Stimulated activated CD8-positive, alpha-beta memory T cell treated with anti-CD3 and anti-CD28 coated beads, Interleukin-4, amount 100 ng/mL, for 4 hours (primary cell): ENCODE measurements around the gene IGFBPL1.
"Not testable (repeated sequence)": the region's sequence is repeated elsewhere in the genome, so short reads cannot be mapped to it uniquely, and the experiment has no call there.

Experiments used
- DNase-seq, 2 donors: peaks; one replicate each; pipeline ENCODE4 v3.0.0-alpha.2; 2020; ENCODE audit warnings: low read depth in 2 of 2, low spot score in 1 of 2

The IGFBPL1 gene

GRCh38 chr9:38399191-38399590 is 25.1 kb downstream of the IGFBPL1 start:
- DNase-seq = not testable (repeated sequence)

- DNase-seq = no peak
Observed at GRCh38 chr9:38396371-38396671, 27.9 kb downstream of the IGFBPL1 start.

DNA sequence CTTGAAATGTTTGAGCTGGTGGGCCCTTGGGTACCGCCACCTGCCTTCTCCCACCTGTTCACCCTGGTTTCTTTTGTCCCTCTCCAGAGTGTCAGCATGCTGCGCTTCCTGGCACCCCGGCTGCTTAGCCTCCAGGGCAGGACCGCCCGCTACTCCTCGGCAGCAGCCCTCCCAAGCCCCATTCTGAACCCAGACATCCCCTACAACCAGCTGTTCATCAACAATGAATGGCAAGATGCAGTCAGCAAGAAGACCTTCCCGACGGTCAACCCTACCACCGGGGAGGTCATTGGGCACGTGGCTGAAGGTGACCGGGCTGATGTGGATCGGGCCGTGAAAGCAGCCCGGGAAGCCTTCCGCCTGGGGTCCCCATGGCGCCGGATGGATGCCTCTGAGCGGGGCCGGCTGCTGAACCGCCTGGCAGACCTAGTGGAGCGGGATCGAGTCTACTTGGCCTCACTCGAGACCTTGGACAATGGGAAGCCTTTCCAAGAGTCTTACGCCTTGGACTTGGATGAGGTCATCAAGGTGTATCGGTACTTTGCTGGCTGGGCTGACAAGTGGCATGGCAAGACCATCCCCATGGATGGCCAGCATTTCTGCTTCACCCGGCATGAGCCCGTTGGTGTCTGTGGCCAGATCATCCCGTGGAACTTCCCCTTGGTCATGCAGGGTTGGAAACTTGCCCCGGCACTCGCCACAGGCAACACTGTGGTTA is 28.4 kb downstream of the IGFBPL1 start:
- no peak for DNase-seq

DNA sequence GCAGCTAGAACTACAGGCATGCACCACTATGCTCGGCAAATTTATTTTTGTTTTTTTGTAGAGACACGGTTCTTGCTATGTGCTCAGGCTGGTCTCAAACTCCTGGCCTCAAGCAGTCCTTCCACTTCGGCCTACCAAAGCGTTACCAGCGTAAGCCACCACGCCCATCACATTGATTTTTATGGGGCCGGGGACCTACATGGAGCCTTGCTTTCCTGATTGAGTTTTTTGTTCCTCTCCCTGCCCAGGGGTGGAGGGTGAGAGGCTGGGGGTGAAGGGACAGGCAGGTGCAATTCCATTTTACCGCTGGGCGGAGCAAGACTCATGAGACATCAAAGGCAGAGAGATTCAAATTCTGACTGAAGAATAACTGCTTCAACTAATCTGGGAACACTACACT is 29.8 kb downstream of the IGFBPL1 start:
- DNase-seq = no peak

- DNase-seq = no peak
Observed at GRCh38 chr9:38393128-38393796, 31.0 kb downstream of the IGFBPL1 start.

- DNase-seq = peak; percentile 11 to 57
Observed at GRCh38 chr9:38392235-38393127, 31.8 kb downstream of the IGFBPL1 start, which contains the start of gene ALDH1B1. Gene ALDH1B1, plus strand, starts transcription at chr9:38392702. Its CDS starts 3,047 bp downstream, at chr9:38395749.

DNA sequence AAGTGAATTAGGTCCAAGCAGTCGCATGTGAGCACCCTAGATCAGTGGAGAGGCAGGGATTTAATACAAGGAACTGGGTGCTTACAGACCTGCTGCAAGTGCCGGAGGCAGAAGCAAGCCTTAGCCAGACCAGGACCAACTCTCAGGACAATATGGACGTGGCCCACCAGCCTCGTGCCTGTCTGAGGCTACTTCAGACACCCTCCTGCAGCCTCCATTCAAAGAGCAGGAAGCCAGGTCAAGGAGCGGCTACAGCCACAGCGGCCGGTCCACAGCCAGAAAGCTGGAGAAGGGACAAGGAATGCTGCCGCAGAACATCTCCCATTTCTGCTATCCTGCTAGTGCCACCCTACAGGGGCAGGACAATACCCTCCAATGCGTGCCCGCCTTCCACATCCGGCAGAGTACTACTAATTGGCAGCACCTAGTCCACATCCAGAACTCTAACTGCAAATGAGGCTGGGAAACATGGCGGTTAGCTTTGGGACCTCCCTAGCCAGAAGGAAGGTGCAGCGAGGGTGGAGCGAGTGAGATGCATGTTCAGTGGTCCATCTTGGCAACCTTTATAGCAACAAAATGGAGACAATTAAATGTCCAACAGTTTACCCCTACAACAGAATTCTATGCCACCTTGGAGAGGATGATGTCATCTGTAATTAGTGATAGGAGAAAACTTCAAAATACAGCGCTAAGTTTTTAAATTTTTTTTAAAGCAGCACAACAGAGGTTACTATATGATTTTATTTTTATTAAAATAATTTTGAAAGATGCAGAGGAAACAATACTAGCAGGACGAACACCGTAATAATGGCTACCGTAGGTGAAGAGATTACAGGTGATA is 32.8 kb downstream of the IGFBPL1 start:
- no peak for DNase-seq

GRCh38 chr9:38390851-38391250 is 33.4 kb downstream of the IGFBPL1 start:
- DNase-seq = no peak

DNA sequence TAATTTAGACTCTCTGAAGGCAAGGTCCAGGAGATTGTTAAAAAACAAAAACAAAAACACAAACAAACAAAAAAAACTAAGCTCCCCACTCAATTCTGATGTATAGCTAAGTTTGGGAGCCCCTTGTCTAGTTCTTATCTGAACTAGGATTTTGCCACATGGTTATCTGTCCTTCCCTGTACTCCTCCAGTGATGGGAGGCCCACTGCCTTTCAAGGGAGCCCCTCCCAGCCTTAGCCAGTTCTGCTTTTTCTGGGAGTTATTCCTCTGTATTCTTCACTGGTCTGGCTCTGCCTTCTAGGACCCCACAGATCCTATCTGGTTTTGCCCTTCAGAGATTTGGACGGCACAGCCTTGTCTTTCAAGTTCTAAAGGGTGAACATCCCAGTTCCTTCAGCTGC is 33.8 kb downstream of the IGFBPL1 start:
- DNase-seq = no peak

GRCh38 chr9:38389313-38389712 is 34.9 kb downstream of the IGFBPL1 start:
- DNase-seq = no peak

DNA sequence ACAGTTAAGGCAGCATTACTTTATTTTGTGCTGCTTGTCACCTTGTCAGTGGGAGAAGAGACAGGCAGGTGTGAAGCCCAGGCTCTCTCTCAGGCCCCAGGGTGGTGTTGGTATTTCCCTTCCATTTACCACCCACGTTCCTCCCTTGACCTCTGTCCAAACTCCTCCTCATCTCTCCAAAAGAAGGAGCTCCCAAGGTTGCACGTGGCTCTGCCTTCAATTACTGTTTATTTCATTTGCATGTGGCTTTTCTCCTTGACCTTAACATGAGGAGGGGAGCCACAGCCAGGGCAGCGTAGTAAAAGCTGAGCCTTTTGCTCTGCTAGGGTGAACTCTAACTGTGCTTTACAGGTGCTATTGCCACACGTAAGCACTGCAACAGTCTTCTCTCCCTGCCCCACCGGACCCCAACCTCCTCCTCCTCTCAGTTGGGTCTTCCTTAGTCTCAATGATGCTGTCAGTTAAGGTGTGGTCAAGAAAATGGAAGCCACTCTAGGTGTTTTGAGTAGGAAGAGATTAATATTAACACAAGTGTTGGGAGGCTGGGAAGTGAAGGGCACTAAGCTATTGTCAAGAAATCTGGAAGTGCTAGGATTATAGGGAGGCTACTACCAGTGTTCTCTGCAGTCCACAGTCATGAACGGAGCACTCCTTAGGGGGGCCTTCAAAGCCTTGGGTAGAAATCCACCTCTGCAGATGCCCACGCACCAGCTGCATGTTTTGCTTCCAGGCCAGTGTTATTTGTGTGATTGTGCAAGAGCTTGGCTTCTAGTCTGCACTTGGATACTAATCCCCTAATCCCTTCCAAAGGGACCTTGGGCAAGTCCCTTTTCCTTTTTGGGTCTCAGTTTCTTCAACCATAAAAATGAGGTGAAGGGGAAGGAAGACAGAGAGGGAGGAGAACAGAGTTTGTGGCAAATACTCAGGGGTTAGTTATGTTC is 35.7 kb downstream of the IGFBPL1 start:
- no peak for DNase-seq

- DNase-seq = no peak
Observed at GRCh38 chr9:38387751-38388150, 36.5 kb downstream of the IGFBPL1 start.

DNA sequence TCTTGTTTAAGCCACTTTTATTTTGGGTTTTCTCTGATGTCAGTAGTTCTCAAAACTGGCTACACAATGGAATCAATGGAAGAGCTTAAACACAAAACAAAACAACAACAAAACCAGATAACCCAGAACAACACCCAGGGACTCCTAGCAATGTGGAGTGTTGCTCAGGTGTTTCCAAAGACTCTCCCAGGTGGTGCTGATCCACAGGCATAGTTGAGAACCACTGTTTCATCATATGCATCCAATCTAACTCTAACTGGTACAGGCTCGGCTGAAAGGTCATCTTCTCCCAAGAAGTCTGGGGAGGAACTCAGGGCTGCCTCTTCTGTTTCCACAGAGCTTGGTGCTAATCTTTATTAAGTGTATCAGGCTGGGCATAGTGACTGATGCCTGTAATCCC is 37.2 kb downstream of the IGFBPL1 start:
- DNase-seq = no peak

DNA sequence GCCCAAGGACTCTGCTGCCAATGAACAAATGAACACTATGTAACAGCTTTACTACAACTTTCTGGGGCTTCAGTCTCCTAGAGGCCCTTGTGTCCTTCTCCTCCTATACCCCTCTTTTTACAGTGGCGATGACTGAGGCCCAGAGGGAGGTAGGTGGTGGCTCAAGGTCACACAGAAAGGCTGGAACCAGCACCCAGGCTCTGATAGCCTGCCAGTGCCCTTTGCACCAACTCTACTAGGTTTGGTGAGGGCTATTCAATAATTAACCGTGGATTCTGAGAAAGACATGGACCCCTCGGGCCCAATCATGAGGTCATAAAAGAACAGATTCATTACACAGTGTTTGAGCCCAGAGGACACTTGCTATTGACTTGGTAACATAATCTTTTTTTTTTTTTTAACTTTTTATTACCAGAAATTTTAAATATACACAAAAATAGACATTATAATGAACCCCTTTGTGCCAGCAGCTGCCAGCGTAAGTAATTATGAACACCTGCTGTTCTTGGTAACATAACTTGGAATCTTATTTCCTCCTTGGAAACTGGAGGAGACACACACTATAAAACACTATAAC is 37.8 kb downstream of the IGFBPL1 start:
- no peak for DNase-seq

DNA sequence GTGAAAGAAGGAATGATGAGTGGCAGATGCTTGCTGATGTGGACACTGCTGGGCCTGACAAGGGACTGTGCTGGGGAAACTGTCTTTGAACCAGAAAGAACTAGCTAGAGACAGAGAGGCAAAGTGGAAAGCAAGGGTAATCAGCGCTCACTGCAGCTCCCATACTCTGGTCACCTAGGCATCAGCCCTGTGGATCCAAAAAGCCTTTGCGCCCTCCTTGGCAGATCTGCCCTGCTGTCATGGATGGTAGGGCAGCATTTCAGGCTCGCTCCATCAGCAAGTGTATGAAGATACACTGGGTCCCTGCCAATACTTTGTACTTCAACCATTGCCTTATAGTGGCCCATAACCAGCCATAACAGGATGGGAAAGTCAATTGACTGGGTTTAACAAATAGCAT is 38.4 kb downstream of the IGFBPL1 start:
- no peak for DNase-seq

DNA sequence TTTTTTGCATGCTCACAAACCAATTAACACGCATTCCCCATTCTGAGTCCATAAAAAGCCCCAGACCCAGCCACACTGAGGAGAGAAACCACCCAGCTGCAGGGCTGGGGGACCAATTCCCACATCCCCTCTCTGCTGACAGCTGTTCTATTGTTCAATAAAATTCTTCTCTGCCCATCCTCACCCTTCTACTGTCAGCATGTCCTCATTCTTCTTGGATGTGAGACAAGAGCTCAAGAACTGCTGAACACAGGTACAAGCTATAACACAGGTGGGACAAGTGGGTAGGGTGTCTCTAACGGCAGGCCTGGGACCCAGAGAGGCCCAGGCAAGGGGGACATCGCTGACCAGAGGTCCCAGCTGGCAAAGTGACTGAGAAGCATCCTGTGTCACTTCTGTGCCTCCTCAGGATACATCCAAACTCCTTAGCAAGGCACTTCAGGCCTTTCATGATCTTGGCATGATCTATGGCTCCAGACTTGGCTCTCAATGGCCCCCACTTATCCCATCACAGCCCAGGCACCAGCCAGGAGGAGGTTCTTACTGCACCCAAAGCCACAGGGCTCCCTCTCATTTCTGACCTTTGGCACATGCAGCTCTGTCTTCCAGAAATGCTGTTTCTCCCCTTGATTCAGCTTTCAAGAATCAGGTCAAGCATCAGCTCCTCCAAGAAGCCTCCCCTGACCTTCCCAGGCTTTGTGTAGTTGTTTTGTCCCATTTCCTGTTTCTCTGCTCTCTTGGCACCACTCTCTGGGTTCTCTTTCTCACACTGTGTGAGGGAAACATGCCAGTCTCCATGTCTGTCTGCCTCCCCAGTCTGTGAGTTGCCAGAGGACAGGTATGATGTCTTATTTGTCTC is 39.0 kb downstream of the IGFBPL1 start:
- DNase-seq = no peak

DNA sequence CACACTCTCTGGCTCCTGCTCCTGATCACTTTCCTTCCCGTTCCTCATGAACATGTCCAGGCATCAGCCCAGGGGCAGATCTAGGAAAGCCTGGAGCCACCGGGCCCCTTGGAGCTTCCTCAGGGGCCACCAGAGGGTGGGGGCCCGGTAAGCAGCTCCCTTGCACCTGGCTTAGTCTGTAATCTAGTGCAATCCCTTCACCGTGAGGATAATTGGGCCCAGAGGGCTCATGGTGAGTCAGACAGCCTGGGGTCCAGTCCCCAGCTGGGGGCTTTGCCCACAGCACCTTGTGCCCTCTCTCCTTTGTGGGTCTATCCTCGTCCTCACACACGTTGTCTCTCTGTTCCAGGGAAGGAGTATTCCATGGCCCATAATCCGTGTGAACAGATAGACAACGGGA is 42.1 kb downstream of the IGFBPL1 start:
- DNase-seq = no peak

DNA sequence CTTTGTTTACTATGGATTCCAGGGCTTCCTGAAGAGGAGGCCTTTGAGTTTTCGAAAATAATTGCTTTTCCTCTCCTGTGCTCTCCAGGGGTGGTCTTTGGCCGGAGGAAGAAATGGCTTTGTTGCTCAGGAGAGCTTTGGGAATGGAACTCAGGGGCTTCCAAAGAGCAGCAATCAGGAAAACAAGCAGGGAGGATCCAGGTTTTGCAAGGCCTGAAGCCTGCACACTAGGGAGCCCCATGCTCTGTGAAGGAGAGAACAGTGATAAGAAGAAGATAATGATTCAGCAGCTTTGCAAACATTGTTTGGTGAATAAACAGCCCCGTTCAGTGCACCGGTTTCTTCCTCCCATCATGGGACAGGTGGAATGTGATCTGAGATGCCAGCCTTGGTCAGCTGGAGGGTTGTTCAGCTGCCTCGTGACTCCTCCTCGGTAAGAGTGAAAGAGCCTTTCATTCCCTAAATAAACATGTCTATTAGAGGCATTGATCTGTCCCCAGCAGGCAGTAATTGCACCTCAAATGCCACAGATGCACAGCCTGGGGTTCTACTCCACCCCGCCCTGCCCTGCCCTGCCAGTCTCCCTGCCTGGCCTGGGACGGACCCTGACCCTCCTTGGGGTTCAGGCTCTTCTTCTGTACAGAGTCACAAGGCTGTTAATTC is 43.3 kb downstream of the IGFBPL1 start:
- no peak for DNase-seq
